Measurements from ENCODE around the gene C1QL2. TPM values are rescaled to one million over a fixed set of nuclear protein-coding genes. Genes with fewer than 3 reads are reported as not detected.

The C1QL2 gene
- total RNA-seq, 2 donors from 2014 or later: not detected

GRCh38 chr2:119195001-119195400 lies 36.5 kb upstream of the C1QL2 start:
- no peaks in the 10 kb centered on the region for H3K9me3 Mint-ChIP-seq
- no peak for DNase-seq
- no peak overlapping the region for H3K4me3 Mint-ChIP-seq
- ATAC-seq (replicated peaks in 1 of 2): no peak
- no peaks in the 10 kb centered on the region for H3K4me1 Mint-ChIP-seq (ENCODE audit: low read depth)
- H3K27me3 Mint-ChIP-seq (ENCODE audit: low read depth): peaks cover 24% of the 10 kb centered on the region
- H3K36me3 Mint-ChIP-seq (ENCODE audit: insufficient read depth in 2 of 2): no peaks in the 10 kb centered on the region
- H3K27ac Mint-ChIP-seq: no peak overlapping the region

- Mint-ChIP-seq H3K27me3 (ENCODE audit: low read depth) (peaks cover 12% of the 10 kb centered on the region), H3K36me3 (ENCODE audit: insufficient read depth in 2 of 2) (no peaks in the 10 kb centered on the region), H3K4me3 (no peak overlapping the region), H3K9me3 (no peaks in the 10 kb centered on the region), H3K27ac (no peak overlapping the region), H3K4me1 (ENCODE audit: low read depth) (no peaks in the 10 kb centered on the region)
- ATAC-seq (replicated peaks in 1 of 2): no peak
- DNase-seq: no peak
Measured at GRCh38 chr2:119192893-119193292, 34.3 kb upstream of the C1QL2 start.

GRCh38 chr2:119190321-119191111 lies 32.0 kb upstream of the C1QL2 start:
- H3K9me3 Mint-ChIP-seq: no peaks in the 10 kb centered on the region
- DNase-seq (no peak), ATAC-seq (replicated peaks in 1 of 2) (no peak)
- H3K27me3 Mint-ChIP-seq (ENCODE audit: low read depth): peaks cover 12% of the 10 kb centered on the region
- no peaks in the 10 kb centered on the region for H3K36me3 Mint-ChIP-seq (ENCODE audit: insufficient read depth in 2 of 2)
- no peak overlapping the region for H3K4me3 Mint-ChIP-seq
- no peaks in the 10 kb centered on the region for H3K4me1 Mint-ChIP-seq (ENCODE audit: low read depth)
- H3K27ac Mint-ChIP-seq: no peak overlapping the region

- Mint-ChIP-seq H3K36me3 (ENCODE audit: insufficient read depth in 2 of 2) (no peaks in the 10 kb centered on the region), H3K4me1 (ENCODE audit: low read depth) (no peaks in the 10 kb centered on the region), H3K27me3 (ENCODE audit: low read depth) (no peaks in the 10 kb centered on the region), H3K9me3 (no peaks in the 10 kb centered on the region), H3K27ac (no peak overlapping the region), H3K4me3 (no peak overlapping the region)
- no peak for ATAC-seq (replicated peaks in 1 of 2)
- DNase-seq: no peak
Measured at GRCh38 chr2:119184512-119184911, 26.0 kb upstream of the C1QL2 start.

- H3K4me1 Mint-ChIP-seq (ENCODE audit: low read depth): no peaks in the 10 kb centered on the region
- no peak overlapping the region for H3K27ac Mint-ChIP-seq
- no peak for DNase-seq
- H3K36me3 Mint-ChIP-seq (ENCODE audit: insufficient read depth in 2 of 2): no peaks in the 10 kb centered on the region
- no peak overlapping the region for H3K4me3 Mint-ChIP-seq
- H3K9me3 Mint-ChIP-seq: no peaks in the 10 kb centered on the region
- no peaks in the 10 kb centered on the region for H3K27me3 Mint-ChIP-seq (ENCODE audit: low read depth)
- no peak for ATAC-seq (replicated peaks in 1 of 2)
Measured at GRCh38 chr2:119181791-119182445, 23.4 kb upstream of the C1QL2 start.

- DNase-seq (no peak), ATAC-seq (replicated peaks in 1 of 2) (no peak)
- Mint-ChIP-seq H3K36me3 (ENCODE audit: insufficient read depth in 2 of 2) (no peaks in the 10 kb centered on the region), H3K27ac (no peak overlapping the region), H3K4me1 (ENCODE audit: low read depth) (no peaks in the 10 kb centered on the region), H3K9me3 (no peaks in the 10 kb centered on the region), H3K4me3 (no peak overlapping the region), H3K27me3 (ENCODE audit: low read depth) (no peaks in the 10 kb centered on the region)
Measured at GRCh38 chr2:119181391-119181790, 22.8 kb upstream of the C1QL2 start.

GRCh38 chr2:119180892-119181291 lies 22.3 kb upstream of the C1QL2 start:
- Mint-ChIP-seq H3K9me3 (no peaks in the 10 kb centered on the region), H3K36me3 (ENCODE audit: insufficient read depth in 2 of 2) (no peaks in the 10 kb centered on the region), H3K4me1 (ENCODE audit: low read depth) (no peaks in the 10 kb centered on the region), H3K4me3 (no peak overlapping the region), H3K27me3 (ENCODE audit: low read depth) (no peaks in the 10 kb centered on the region), H3K27ac (no peak overlapping the region)
- ATAC-seq (replicated peaks in 1 of 2) (no peak), DNase-seq (no peak)

GRCh38 chr2:119179991-119180390 lies 21.4 kb upstream of the C1QL2 start:
- no peaks in the 10 kb centered on the region for H3K9me3 Mint-ChIP-seq
- H3K4me3 Mint-ChIP-seq: no peak overlapping the region
- no peaks in the 10 kb centered on the region for H3K4me1 Mint-ChIP-seq (ENCODE audit: low read depth)
- DNase-seq (no peak), ATAC-seq (replicated peaks in 1 of 2) (no peak)
- H3K27me3 Mint-ChIP-seq (ENCODE audit: low read depth): no peaks in the 10 kb centered on the region
- H3K36me3 Mint-ChIP-seq (ENCODE audit: insufficient read depth in 2 of 2): no peaks in the 10 kb centered on the region
- no peak overlapping the region for H3K27ac Mint-ChIP-seq

GRCh38 chr2:119179202-119179601 lies 20.7 kb upstream of the C1QL2 start:
- Mint-ChIP-seq H3K27ac (no peak overlapping the region), H3K9me3 (no peaks in the 10 kb centered on the region), H3K36me3 (ENCODE audit: insufficient read depth in 2 of 2) (no peaks in the 10 kb centered on the region), H3K27me3 (ENCODE audit: low read depth) (no peaks in the 10 kb centered on the region), H3K4me3 (no peak overlapping the region), H3K4me1 (ENCODE audit: low read depth) (no peaks in the 10 kb centered on the region)
- DNase-seq: no peak
- no peak for ATAC-seq (replicated peaks in 1 of 2)

GRCh38 chr2:119178776-119179175 lies 20.2 kb upstream of the C1QL2 start:
- Mint-ChIP-seq H3K4me1 (ENCODE audit: low read depth) (no peaks in the 10 kb centered on the region), H3K9me3 (no peaks in the 10 kb centered on the region), H3K4me3 (no peak overlapping the region), H3K27me3 (ENCODE audit: low read depth) (no peaks in the 10 kb centered on the region), H3K36me3 (ENCODE audit: insufficient read depth in 2 of 2) (no peaks in the 10 kb centered on the region), H3K27ac (no peak overlapping the region)
- DNase-seq (no peak), ATAC-seq (replicated peaks in 1 of 2) (no peak)

- Mint-ChIP-seq H3K27me3 (ENCODE audit: low read depth) (no peaks in the 10 kb centered on the region), H3K36me3 (ENCODE audit: insufficient read depth in 2 of 2) (no peaks in the 10 kb centered on the region), H3K4me1 (ENCODE audit: low read depth) (no peaks in the 10 kb centered on the region), H3K27ac (no peak overlapping the region), H3K9me3 (no peaks in the 10 kb centered on the region), H3K4me3 (no peak overlapping the region)
- no peak for DNase-seq
- ATAC-seq (replicated peaks in 1 of 2): no peak
Measured at GRCh38 chr2:119177838-119178190, 19.3 kb upstream of the C1QL2 start.

GRCh38 chr2:119177171-119177837 lies 18.8 kb upstream of the C1QL2 start:
- DNase-seq (no peak), ATAC-seq (replicated peaks in 1 of 2) (no peak)
- no peak overlapping the region for H3K27ac Mint-ChIP-seq
- H3K4me1 Mint-ChIP-seq (ENCODE audit: low read depth): no peaks in the 10 kb centered on the region
- no peaks in the 10 kb centered on the region for H3K36me3 Mint-ChIP-seq (ENCODE audit: insufficient read depth in 2 of 2)
- H3K4me3 Mint-ChIP-seq: no peak overlapping the region
- no peaks in the 10 kb centered on the region for H3K9me3 Mint-ChIP-seq
- H3K27me3 Mint-ChIP-seq (ENCODE audit: low read depth): no peaks in the 10 kb centered on the region

GRCh38 chr2:119175517-119175916 lies 17.0 kb upstream of the C1QL2 start:
- Mint-ChIP-seq H3K27ac (no peak overlapping the region), H3K4me1 (ENCODE audit: low read depth) (no peaks in the 10 kb centered on the region), H3K9me3 (no peaks in the 10 kb centered on the region), H3K27me3 (ENCODE audit: low read depth) (no peaks in the 10 kb centered on the region), H3K36me3 (ENCODE audit: insufficient read depth in 2 of 2) (no peaks in the 10 kb centered on the region), H3K4me3 (no peak overlapping the region)
- ATAC-seq (replicated peaks in 1 of 2): no peak
- DNase-seq: no peak
